Ectodermal cell (in vitro differentiated cells): ENCODE data around the gene PISD.
A peak's percentile ranks its signal among the peaks of the same experiment; 100 is the strongest.

Experiments used
- H3K27ac ChIP-seq: 2 replicates; pipeline ENCODE4 v1.7.0; 2013; ENCODE audit warnings: mild to moderate bottlenecking, low read depth, low read length; ENCODE audit not compliant: insufficient read depth, poor library complexity, severe bottlenecking
- H3K27me3 ChIP-seq: 2 replicates; pipeline ENCODE4 v1.7.0; 2013; ENCODE audit warnings: mild to moderate bottlenecking, low read length; ENCODE audit not compliant: insufficient read depth, control insufficient read depth, poor library complexity, severe bottlenecking
- H3K36me3 ChIP-seq: one replicate; pipeline ENCODE4 v1.7.0; 2013; ENCODE audit warnings: low read length; ENCODE audit not compliant: control insufficient read depth, insufficient read depth
- H3K4me1 ChIP-seq: one replicate; pipeline ENCODE4 v1.7.0; 2013; ENCODE audit warnings: low read length; ENCODE audit not compliant: control insufficient read depth, insufficient read depth
- H3K4me3 ChIP-seq: 2 replicates; pipeline ENCODE4 v1.7.0; 2013; ENCODE audit warnings: low read depth, low read length, control low read depth; ENCODE audit not compliant: insufficient read depth
- H3K9me3 ChIP-seq: 2 replicates; pipeline ENCODE4 v1.7.0; 2013; ENCODE audit warnings: mild to moderate bottlenecking, low read length, moderate library complexity; ENCODE audit not compliant: control insufficient read depth
- WGBS, 2 experiments: methylation state at CpG; one replicate each; pipeline ENCODE4 v1.1.7; 2013; ENCODE audit warnings: missing lambda C conversion rate in 2 of 2; 5-methylcytosine and 5-hydroxymethylcytosine counted together

The PISD gene

GRCh38 chr22:31637891-31638618 is 24.0 kb downstream of the PISD start:
- H3K4me1 ChIP-seq, result no peaks in the 10 kb centered on the region
- H3K27me3 ChIP-seq, result no peaks in the 10 kb centered on the region
- no peak overlapping the region for H3K4me3 ChIP-seq
- H3K36me3 ChIP-seq, result no peaks in the 10 kb centered on the region
- H3K9me3 ChIP-seq, result no peaks in the 10 kb centered on the region
- 91 to 95% methylated on average over 15 of the region's 15 CpGs for WGBS, 2 experiments
- H3K27ac ChIP-seq, result no peak overlapping the region

GRCh38 chr22:31637447-31637890 is 24.5 kb downstream of the PISD start:
- WGBS, 2 experiments, result 90 to 91% methylated on average over 10 of the region's 10 CpGs
- H3K36me3 ChIP-seq, result no peaks in the 10 kb centered on the region
- H3K27me3 ChIP-seq, result no peaks in the 10 kb centered on the region
- H3K4me1 ChIP-seq, result no peaks in the 10 kb centered on the region
- no peak overlapping the region for H3K27ac ChIP-seq
- no peaks in the 10 kb centered on the region for H3K9me3 ChIP-seq
- H3K4me3 ChIP-seq, result no peak overlapping the region

GRCh38 chr22:31635638-31636306 is 26.2 kb downstream of the PISD start:
- Histone ChIP-seq H3K27me3 (no peaks in the 10 kb centered on the region), H3K4me3 (no peak overlapping the region), H3K36me3 (no peaks in the 10 kb centered on the region), H3K4me1 (peaks cover 4% of the 10 kb centered on the region), H3K27ac (no peak overlapping the region), H3K9me3 (no peaks in the 10 kb centered on the region)
- 92 to 93% methylated on average over 13 of the region's 13 CpGs for WGBS, 2 experiments

DNA sequence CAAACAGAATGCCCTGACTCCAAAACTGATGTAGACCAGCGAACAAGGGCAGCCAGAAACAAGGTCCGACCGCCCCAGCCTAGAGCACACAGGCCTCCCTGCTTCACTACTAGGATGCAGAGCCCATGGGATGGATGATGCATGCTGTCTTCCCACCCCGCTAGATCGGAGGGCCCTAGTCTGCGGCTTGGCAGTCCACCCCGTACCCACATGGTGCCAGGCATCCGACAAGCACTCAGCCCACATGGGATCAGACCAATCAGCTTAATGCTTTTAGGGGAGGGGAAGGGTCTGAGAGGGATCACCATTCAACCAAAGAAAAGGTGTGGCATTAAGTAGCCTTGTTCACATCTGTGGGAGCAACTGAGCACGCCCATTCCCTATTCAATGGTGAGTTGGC is 30.6 kb downstream of the PISD start:
- H3K27me3 ChIP-seq, result no peaks in the 10 kb centered on the region
- no peaks in the 10 kb centered on the region for H3K36me3 ChIP-seq
- no peaks in the 10 kb centered on the region for H3K9me3 ChIP-seq
- peaks cover 18% of the 10 kb centered on the region for H3K4me1 ChIP-seq
- no peak overlapping the region for H3K27ac ChIP-seq
- 81 to 84% methylated on average over 9 of the region's 9 CpGs for WGBS, 2 experiments
- H3K4me3 ChIP-seq, result no peak overlapping the region

DNA sequence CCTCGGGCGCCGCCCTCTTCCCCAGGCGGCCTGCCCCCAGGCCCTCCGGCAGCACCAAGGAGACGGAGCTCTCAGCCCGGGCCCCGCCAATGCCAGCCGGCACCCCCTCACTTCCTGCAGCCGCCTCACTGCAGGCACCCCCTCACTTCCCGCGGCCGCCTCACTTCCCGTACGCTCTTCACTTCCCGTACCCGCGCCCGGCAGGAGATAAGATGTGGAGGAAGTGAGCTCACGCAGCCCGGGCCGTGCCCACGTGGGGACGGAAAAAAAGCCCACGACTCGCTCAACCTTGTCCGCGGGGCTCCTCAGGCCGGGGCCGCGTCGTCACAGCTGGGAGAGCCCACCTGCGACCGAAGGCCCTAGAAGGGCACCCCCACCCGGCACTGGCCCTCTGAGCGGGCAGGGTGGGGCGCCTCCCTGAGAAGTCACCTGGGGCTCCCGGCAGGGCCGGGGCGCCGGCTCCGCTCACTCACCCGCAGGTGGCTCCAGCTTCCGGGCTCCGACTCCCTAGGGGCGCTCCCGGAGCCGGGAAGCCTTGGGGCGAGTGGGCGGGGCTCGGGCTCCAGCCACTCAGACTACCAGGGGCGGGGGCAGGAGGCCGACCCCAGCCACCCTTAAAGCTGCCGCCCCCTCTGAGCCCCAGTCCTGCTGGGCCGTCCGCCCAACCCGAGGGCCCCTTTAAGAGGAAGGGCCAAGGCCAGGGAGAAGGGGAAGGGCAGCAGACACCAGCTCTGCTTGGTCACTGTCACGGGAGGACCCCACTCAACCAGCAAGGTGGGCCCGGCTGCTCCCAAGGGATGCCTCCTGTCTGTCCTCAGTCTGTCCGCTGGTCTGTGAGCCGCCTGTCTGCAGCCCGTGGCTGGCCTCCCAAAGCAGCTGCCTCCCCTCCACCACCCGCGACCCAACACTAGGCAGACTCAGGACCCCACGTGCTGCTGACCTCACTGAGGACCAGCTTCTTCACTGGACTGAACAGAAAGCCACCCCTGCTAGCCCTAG is 31.4 kb downstream of the PISD start:
- Histone ChIP-seq H3K4me1 (peaks cover 26% of the 10 kb centered on the region), H3K36me3 (no peaks in the 10 kb centered on the region), H3K27me3 (no peaks in the 10 kb centered on the region), H3K9me3 (no peaks in the 10 kb centered on the region), H3K27ac (no peak overlapping the region), H3K4me3 (peak overlapping the region; percentile 46)
- 2% methylated on average over 65 of the region's 65 CpGs for WGBS, 2 experiments

DNA sequence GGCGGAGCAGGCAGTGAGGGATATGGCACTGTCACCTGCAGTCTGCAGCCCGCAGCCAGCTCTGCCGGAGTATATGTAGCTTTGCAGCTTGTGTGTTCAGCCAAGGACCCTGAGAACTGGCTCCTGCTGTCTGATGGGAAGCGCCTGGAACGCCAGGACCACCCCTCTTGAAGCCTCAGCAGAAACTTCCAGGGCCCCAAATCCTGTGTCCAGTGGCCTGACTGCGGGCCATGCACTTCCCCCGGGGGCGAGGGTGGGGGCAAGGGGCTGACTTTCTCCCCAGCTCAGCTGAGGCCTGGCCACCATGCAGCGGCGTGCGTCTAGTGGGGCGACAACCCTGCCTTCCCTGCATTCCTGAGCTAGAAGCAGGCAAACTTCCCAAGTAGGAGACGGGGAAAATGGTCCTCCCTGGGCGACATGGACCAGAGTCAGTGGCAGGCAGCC is 32.3 kb downstream of the PISD start:
- Histone ChIP-seq H3K4me1 (peaks cover 34% of the 10 kb centered on the region), H3K4me3 (peak overlapping the region; percentile 46), H3K27me3 (no peaks in the 10 kb centered on the region), H3K9me3 (no peaks in the 10 kb centered on the region), H3K36me3 (no peaks in the 10 kb centered on the region), H3K27ac (no peak overlapping the region)
- WGBS, 2 experiments, result 64 to 67% methylated on average over 14 of the region's 14 CpGs

GRCh38 chr22:31628969-31629708 is 32.9 kb downstream of the PISD start:
- H3K27me3 ChIP-seq, result no peaks in the 10 kb centered on the region
- no peaks in the 10 kb centered on the region for H3K9me3 ChIP-seq
- no peak overlapping the region for H3K27ac ChIP-seq
- WGBS, 2 experiments, result 93 to 94% methylated on average over 17 of the region's 17 CpGs
- H3K36me3 ChIP-seq, result no peaks in the 10 kb centered on the region
- peaks cover 41% of the 10 kb centered on the region for H3K4me1 ChIP-seq
- H3K4me3 ChIP-seq, result no peak overlapping the region

GRCh38 chr22:31628362-31628761 is 33.7 kb downstream of the PISD start:
- Histone ChIP-seq H3K27ac (no peak overlapping the region), H3K4me1 (peaks cover 46% of the 10 kb centered on the region), H3K27me3 (no peaks in the 10 kb centered on the region), H3K4me3 (no peak overlapping the region), H3K36me3 (no peaks in the 10 kb centered on the region), H3K9me3 (no peaks in the 10 kb centered on the region)
- WGBS, 2 experiments, result 96 to 100% methylated on average over 1 of the region's 1 CpG

- no peaks in the 10 kb centered on the region for H3K36me3 ChIP-seq
- WGBS, 2 experiments, result 91 to 94% methylated on average over 8 of the region's 8 CpGs
- H3K27me3 ChIP-seq, result no peaks in the 10 kb centered on the region
- no peak overlapping the region for H3K4me3 ChIP-seq
- no peak overlapping the region for H3K27ac ChIP-seq
- no peaks in the 10 kb centered on the region for H3K9me3 ChIP-seq
- peaks cover 46% of the 10 kb centered on the region for H3K4me1 ChIP-seq
Observed at GRCh38 chr22:31627223-31627731, 34.7 kb downstream of the PISD start.
